ENCODE results near the gene TUBB3.

TUBB3 gene

DNA sequence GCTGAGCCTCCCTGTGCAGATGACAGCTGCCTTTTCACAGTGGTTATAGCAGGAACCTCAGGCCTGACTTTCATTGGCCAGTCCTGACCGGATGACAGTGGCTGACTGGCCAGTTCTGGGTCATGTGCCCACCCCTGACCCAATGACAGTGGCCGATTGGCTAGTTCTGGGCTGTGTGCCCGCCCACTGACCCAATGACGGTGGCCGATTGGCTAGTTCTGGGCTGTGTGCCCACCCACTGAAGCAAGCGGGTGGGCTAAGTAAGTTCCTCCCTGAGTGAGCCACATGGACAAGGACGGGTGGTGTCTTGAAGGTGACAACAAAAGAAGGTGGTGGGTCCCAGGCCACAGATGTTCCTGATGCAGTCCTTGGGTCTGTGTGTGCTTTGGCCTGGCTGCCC lies 34.9 kb downstream of the TUBB3 start:
- no peak for TF ChIP-seq ZFX (IDR thresholded peaks at IDR 0.05; ENCODE audit: borderline replicate concordance)
- no peak for TF ChIP-seq CTCF (IDR thresholded peaks at IDR 0.05)
- no peak overlapping the region; the same call in 1 of the 2 replicates for H3K27ac ChIP-seq

DNA sequence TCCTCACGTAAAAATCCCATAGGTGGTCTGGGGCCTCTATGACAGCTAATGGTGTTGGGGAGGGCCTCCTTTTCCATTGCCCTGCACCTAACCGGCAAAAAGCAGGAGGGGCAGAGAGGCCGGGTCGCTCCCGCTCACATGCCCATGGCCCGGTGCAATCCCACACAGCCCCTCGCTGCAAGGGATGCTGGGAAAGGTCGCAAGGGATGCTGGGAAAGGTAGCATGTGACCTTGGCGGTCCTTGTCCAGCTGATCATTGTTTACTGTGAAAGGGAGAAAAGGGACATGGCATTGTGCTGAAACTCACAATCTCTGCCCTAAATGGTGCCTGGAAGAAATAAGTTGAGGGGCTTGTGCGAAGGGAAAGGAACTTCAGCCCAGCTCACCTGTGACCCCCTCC lies 35.5 kb downstream of the TUBB3 start:
- no peak for TF ChIP-seq CTCF (IDR thresholded peaks at IDR 0.05)
- TF ChIP-seq ZFX (IDR thresholded peaks at IDR 0.05; ENCODE audit: borderline replicate concordance) = no peak
- no peak overlapping the region for H3K27ac ChIP-seq

DNA sequence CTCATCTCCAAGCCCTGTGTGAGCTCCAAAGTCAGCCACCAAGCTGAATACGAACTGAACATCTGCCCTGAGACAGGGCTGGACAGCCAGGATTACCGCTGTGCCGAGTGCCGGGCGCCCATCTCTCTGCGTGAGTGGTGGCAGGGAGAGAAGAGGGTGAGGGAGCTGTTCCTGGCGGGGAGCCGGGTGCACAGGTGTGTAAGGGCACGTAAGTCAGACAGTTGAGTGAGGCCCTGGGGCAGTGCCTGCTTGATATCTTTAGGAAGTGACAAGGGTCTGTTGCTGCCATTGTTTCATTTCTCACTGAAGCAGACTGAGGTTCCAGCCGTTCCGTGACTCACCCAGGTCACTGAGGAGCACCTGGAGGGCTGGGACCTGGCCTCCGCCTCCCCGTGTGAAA lies 37.8 kb downstream of the TUBB3 start:
- TF ChIP-seq CTCF (IDR thresholded peaks at IDR 0.05) (no peak), ZFX (IDR thresholded peaks at IDR 0.05; ENCODE audit: borderline replicate concordance) (no peak)
- H3K27ac ChIP-seq = no peak overlapping the region

GRCh38 chr16:89961920-89962319 lies 38.8 kb downstream of the TUBB3 start:
- TF ChIP-seq CTCF (IDR thresholded peaks at IDR 0.05) (no peak), ZFX (IDR thresholded peaks at IDR 0.05; ENCODE audit: borderline replicate concordance) (no peak)
- no peak overlapping the region for H3K27ac ChIP-seq

DNA sequence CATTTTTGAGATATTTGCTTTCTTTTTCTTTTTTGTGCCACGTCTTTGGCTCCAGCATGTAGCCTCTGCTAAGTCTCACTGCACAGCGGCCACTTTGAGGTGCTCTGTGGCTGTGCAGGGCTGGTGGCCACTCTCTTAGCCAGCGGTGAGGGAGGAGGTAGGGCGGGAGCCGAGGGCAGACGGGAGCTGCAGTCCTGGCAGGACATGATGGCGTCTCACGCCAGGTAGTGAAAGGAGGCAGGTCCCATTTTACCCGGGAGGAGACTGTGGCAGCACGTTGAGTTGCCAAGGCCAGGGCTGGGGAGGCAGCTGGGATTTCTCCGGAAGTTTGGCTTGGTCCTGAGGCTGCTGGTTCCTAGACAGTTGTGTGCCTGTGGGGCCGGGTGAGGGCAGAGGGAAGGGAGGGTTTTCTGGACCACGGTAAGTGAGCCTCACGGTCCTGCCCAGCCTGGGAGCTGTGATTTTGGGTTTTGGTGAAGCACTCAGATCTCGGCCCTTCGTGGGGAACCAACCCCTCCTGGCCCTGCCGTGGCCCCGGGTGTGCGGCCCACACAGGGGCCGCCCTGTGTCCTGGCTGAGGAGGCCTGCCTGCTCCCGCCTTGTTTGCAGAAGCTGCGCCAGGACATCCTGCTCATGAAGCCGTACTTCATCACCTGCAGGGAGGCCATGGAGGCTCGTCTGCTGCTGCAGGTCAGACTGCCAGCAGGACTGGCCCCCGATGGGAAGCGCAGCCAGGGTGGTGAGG lies 39.8 kb downstream of the TUBB3 start:
- H3K27ac ChIP-seq = no peak overlapping the region
- no peak for TF ChIP-seq CTCF (IDR thresholded peaks at IDR 0.05)
- no peak for TF ChIP-seq ZFX (IDR thresholded peaks at IDR 0.05; ENCODE audit: borderline replicate concordance)

DNA sequence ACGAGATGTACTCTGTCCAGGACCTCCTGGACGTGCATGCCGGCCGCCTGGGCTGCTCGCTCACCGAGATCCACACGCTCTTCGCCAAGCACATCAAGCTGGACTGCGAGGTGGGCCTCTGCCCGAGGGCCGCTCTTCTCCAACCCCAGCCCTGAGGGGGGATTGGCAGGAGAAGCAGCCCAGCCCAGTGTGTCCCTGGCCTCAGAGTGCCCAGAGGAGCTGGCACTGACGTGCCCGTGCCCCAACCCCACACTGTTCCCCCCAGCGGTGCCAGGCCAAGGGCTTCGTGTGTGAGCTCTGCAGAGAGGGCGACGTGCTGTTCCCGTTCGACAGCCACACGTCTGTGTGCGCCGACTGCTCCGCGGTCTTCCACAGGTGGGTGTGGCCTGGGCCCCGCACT lies 41.1 kb downstream of the TUBB3 start:
- no peak overlapping the region for H3K27ac ChIP-seq
- no peak for TF ChIP-seq CTCF (IDR thresholded peaks at IDR 0.05)
- no peak for TF ChIP-seq ZFX (IDR thresholded peaks at IDR 0.05; ENCODE audit: borderline replicate concordance)

- no peak overlapping the region for H3K27ac ChIP-seq
- TF ChIP-seq ZFX (IDR thresholded peaks at IDR 0.05; ENCODE audit: borderline replicate concordance) (no peak), CTCF (IDR thresholded peaks at IDR 0.05) (no peak)
These were observed 42.5 kb downstream of the TUBB3 start for GRCh38 chr16:89965447-89966225.

All from 22Rv1 (cell line).